ENCODE data around the gene ITFG1.

The ITFG1 gene

DNA sequence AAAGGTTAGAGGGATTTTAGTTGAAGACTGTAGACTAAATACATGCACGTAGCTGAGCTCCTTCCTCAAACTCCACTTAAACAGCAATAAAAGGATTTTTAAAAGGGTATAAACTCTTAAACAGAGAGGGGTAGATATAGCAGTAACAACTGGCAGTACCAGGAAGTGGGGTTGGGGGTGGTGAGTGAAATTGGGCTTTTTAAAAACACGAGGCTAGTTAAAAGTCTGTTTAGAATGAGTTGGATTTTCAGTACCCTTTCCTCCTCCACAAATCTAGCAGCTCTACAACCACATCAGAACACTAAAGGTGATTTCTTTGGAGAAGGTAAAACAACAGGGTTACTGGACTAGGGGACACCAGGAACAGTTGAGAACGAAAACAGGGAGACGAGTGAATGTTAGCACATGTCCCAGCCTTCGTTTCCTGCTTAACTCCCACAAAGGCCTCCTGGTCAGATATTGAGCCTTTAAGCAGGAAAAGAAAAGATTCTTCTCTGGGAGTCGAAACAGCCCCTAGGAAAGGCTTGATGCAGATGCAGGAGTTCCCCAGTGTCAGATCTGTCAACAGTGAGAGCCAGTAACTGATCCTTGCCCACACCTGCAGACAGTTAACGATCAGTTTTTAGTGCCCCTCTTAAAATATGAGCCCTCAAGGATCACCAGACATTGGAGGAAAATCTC, 331.0 kb downstream of the ITFG1 start:
- Mint-ChIP-seq H3K27ac (no peak overlapping the region), H3K36me3 (ENCODE audit: insufficient read depth) (no peaks in the 10 kb centered on the region), H3K4me1 (ENCODE audit: low read depth in 2 of 2) (no peaks in the 10 kb centered on the region), H3K4me3 (no peak overlapping the region), H3K9me3 (no peaks in the 10 kb centered on the region), H3K27me3 (peaks cover 0 to 6% of the 10 kb centered on the region in 2 donors)
- DNase-seq (no peak), ATAC-seq (replicated peaks) (no peak)

DNA sequence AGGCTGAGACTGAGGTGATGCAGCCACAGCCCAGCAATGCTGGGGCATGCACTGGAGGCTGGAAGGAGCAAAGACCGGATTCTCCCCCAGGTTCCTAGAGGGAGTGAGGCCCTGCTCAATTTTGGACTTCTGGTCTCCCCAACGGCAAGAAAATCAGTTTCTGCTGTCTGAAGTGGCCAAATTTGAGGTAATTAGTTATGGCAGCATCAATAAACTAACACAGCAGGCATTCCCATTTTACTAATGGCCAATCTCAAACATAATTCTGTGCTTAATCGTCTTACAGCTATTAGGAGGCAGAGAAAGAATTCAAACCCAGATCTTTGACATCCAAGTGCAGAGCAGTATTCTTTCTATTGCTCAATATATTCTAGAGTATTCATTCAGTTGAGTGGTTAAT, 333.3 kb downstream of the ITFG1 start:
- DNase-seq (no peak), ATAC-seq (replicated peaks) (no peak)
- Mint-ChIP-seq H3K4me1 (ENCODE audit: low read depth in 2 of 2) (no peaks in the 10 kb centered on the region), H3K9me3 (no peaks in the 10 kb centered on the region), H3K36me3 (ENCODE audit: insufficient read depth) (no peaks in the 10 kb centered on the region), H3K4me3 (no peak overlapping the region), H3K27me3 (peaks cover 0 to 6% of the 10 kb centered on the region in 2 donors), H3K27ac (no peak overlapping the region)

DNA sequence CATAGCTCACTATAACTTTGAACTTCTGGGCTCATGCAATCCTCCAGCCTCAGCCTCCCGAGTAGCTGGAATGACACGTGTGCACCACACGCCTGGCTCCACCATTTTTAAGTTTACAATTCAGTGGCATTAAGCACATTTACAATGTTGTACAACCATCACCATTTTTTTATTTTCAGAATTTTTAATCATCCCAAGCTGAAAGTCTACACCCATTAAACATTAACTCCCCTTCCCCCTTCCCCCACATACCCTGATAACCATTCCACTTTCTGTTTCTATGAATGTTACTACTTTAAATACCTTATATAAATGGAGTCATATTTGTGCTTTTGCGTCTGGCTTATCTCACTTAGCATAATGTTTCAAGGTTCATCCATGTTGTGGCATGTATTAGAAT, 335.1 kb downstream of the ITFG1 start:
- Mint-ChIP-seq H3K9me3 (no peaks in the 10 kb centered on the region), H3K4me1 (ENCODE audit: low read depth in 2 of 2) (no peaks in the 10 kb centered on the region), H3K36me3 (ENCODE audit: insufficient read depth) (no peaks in the 10 kb centered on the region), H3K27me3 (peaks cover 0 to 6% of the 10 kb centered on the region in 2 donors), H3K27ac (no peak overlapping the region), H3K4me3 (no peak overlapping the region)
- ATAC-seq (replicated peaks) (no peak), DNase-seq (no peak)

DNA sequence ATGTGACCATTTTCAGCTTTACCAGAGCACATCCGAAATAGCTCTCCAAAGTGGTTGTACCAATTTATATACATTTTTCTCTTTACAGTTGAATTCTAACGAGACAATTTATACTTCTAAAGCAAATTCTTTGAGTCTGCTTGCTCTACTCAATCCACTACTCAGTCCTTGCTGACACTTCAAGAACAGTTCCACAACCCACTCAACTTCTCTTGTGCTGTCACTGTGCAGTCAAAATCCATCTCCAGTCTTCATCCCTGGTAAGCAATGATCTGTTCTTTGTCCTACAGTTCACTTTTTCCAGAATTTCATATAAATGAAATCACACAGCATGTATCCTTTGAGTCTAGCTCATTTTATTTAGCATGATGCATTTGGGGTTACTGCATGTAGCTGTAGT, 347.7 kb downstream of the ITFG1 start:
- DNase-seq, result no peak
- Mint-ChIP-seq H3K4me1 (ENCODE audit: low read depth in 2 of 2) (no peaks in the 10 kb centered on the region), H3K9me3 (no peaks in the 10 kb centered on the region), H3K27ac (no peak overlapping the region), H3K36me3 (ENCODE audit: insufficient read depth) (no peaks in the 10 kb centered on the region), H3K4me3 (no peak overlapping the region), H3K27me3 (no peaks in the 10 kb centered on the region)
- ATAC-seq (replicated peaks), result no peak

DNA sequence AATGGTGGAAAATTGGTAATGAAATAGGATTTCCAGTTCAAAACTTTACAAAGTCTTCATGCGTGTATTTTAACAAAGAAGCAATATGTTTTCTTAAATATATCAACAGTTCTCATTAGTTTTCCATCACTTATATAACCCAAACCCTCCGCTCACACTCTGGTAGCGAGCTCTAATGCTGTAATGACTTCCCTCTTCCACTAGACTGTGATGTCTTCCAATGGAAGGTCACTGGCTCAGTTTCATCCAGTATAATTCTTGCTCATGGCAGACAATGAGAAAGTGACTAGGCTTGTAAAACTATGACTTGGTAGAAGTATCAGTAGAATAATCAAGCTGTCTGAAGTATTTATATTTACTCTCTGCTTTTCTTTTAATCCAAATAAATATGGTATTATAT, 349.9 kb downstream of the ITFG1 start:
- no peaks in the 10 kb centered on the region for H3K27me3 Mint-ChIP-seq
- no peaks in the 10 kb centered on the region for H3K36me3 Mint-ChIP-seq (ENCODE audit: insufficient read depth)
- H3K27ac Mint-ChIP-seq, result no peak overlapping the region
- H3K4me3 Mint-ChIP-seq, result no peak overlapping the region
- H3K9me3 Mint-ChIP-seq, result no peaks in the 10 kb centered on the region
- ATAC-seq (replicated peaks) (no peak), DNase-seq (no peak)
- H3K4me1 Mint-ChIP-seq (ENCODE audit: low read depth in 2 of 2), result no peaks in the 10 kb centered on the region

DNA sequence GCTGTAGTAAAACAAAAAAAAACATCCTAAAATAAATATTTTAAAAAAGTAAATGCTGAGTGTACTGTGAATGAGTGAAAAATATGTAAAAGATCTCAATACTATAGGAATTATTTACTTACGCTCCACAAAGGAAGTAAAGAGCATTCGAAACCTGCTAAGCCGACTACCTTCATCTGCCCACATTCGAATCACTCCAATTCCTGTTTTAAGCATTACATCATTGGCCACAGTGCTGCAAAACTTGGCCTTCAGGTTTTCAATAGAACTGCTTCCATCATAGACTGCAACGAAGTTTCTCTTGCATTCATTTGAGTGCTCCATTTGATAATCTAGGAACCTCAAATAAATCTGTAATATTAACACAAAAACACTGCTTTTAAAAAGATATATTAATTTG, 351.5 kb downstream of the ITFG1 start:
- no peaks in the 10 kb centered on the region for H3K9me3 Mint-ChIP-seq
- DNase-seq (no peak), ATAC-seq (replicated peaks) (no peak)
- no peak overlapping the region for H3K4me3 Mint-ChIP-seq
- no peaks in the 10 kb centered on the region for H3K27me3 Mint-ChIP-seq
- no peak overlapping the region for H3K27ac Mint-ChIP-seq
- no peaks in the 10 kb centered on the region for H3K36me3 Mint-ChIP-seq (ENCODE audit: insufficient read depth)
- no peaks in the 10 kb centered on the region for H3K4me1 Mint-ChIP-seq (ENCODE audit: low read depth in 2 of 2)

Data from effector memory CD8-positive, alpha-beta T cell (primary cell).